ENCODE results near the gene FZD4. TPM values are rescaled to one million over a fixed set of nuclear protein-coding genes. Genes with fewer than 3 reads are reported as not detected.

Gene FZD4
- total RNA-seq, 1 experiment from 2014 or later, result 4.5 TPM

DNA sequence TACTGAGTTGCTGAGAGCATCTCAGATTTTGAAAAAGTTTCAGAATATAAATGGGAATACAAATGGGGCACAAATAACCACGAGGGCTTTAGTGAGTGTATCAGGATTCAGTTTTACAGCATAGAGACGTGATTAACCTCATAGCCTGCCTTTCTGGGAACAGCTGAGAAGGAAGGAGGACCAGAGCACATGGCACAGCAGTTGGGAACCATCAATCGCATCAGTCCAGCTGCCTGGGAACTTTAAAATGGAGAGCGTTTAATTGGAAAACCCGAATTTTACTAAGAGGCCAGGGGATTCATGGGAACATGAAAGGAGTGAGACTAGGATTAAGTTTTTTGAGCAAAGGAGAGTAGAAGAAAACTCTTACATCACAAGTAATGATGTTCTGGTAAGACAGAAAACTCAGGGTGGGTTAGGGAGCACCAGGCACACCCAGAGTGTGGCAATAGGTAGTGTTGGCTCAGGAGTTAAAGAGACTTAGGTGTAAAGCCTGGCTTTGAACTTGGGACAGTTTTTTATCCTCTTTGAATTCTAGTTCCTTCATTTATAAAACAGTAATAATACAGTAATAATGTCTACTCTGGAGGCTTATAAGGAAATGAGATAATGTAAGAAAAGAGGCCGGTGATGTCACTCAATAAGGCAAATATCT lies 40.2 kb downstream of the FZD4 start:
- Histone ChIP-seq H3K23me2 (ENCODE audit: insufficient read length, low read depth, low read length, poor library complexity, severe bottlenecking) (no peaks in the 10 kb centered on the region), H3K4me1 (ENCODE audit: insufficient read depth, low read length) (peaks cover 6% of the 10 kb centered on the region; the same call in 1 of the 2 replicates), H3K79me2 (ENCODE audit: insufficient read depth, low read length) (no peaks in the 10 kb centered on the region), H4K20me1 (ENCODE audit: control insufficient read depth, insufficient read depth, insufficient read length) (no peaks in the 10 kb centered on the region), H3K56ac (ENCODE audit: insufficient read length, low read depth, low read length) (no peak overlapping the region), H3K14ac (ENCODE audit: insufficient read depth, low read length) (no peak overlapping the region), H3K9me3 (ENCODE audit: control insufficient read depth, low read depth, low read length) (no peaks in the 10 kb centered on the region), H2AFZ (ENCODE audit: low read length) (no peak overlapping the region), H2BK12ac (ENCODE audit: insufficient read length, low read depth, low read length) (no peak overlapping the region), H3K23ac (ENCODE audit: insufficient read length, low read depth, low read length) (no peak overlapping the region), H2AK5ac (ENCODE audit: insufficient read length, low read length) (no peak overlapping the region), H4K91ac (ENCODE audit: insufficient read length, low read depth, low read length) (no peak overlapping the region), H3K27me3 (ENCODE audit: insufficient read depth, low read length) (no peaks in the 10 kb centered on the region), H3K4me2 (ENCODE audit: insufficient read depth, insufficient read length, low read length) (no peak overlapping the region), H2BK15ac (ENCODE audit: low read depth, low read length) (no peak overlapping the region), H4K5ac (ENCODE audit: insufficient read length, low read depth, low read length) (no peak overlapping the region), H3K18ac (ENCODE audit: insufficient read length, low read depth, low read length) (no peak overlapping the region), H2BK120ac (ENCODE audit: low read depth, low read length, poor library complexity, severe bottlenecking) (no peak overlapping the region), H3K27ac (ENCODE audit: insufficient read length, low read depth, low read length) (no peak overlapping the region), H3T11ph (ENCODE audit: low read length) (no peak overlapping the region), H3K4ac (ENCODE audit: low read depth, low read length) (no peak overlapping the region), H3K9ac (ENCODE audit: extremely low read depth, insufficient read length, low read length) (no peak overlapping the region), H3K79me1 (ENCODE audit: insufficient read depth, low read depth, low read length, poor library complexity, severe bottlenecking) (no peaks in the 10 kb centered on the region), H4K8ac (replicated peaks; ENCODE audit: insufficient read length, low read depth, low read length) (no peak overlapping the region), H2BK20ac (ENCODE audit: low read depth, low read length, poor library complexity, severe bottlenecking) (no peak overlapping the region), H2BK5ac (ENCODE audit: insufficient read length, low read length) (no peak overlapping the region)
- peaks cover 2 to 3% of the 10 kb centered on the region in 2 experiments; a peak in 2 of 5 replicates for H3K9me3 Mint-ChIP-seq
- TF ChIP-seq, protein P1, sequence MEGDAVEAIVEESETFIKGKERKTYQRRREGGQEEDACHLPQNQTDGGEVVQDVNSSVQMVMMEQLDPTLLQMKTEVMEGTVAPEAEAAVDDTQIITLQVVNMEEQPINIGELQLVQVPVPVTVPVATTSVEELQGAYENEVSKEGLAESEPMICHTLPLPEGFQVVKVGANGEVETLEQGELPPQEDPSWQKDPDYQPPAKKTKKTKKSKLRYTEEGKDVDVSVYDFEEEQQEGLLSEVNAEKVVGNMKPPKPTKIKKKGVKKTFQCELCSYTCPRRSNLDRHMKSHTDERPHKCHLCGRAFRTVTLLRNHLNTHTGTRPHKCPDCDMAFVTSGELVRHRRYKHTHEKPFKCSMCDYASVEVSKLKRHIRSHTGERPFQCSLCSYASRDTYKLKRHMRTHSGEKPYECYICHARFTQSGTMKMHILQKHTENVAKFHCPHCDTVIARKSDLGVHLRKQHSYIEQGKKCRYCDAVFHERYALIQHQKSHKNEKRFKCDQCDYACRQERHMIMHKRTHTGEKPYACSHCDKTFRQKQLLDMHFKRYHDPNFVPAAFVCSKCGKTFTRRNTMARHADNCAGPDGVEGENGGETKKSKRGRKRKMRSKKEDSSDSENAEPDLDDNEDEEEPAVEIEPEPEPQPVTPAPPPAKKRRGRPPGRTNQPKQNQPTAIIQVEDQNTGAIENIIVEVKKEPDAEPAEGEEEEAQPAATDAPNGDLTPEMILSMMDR (conservative IDR thresholded peaks at IDR 0.05), result no peak
- no peak for DNase-seq
- peaks cover 0 to 5% (median 0%) of the 10 kb centered on the region in 3 experiments; a peak in 2 of 7 replicates for H3K36me3 Mint-ChIP-seq (ENCODE audit: insufficient read depth in 1 of 3, low read depth in 3 of 3)
- no CpG with 5 or more reads among the region's 6 CpGs for WGBS (ENCODE audit: extremely low coverage, insufficient read length, low lambda C conversion rate)
- H3K4me3 Mint-ChIP-seq, result no peak overlapping the region
- H3K27ac Mint-ChIP-seq, result no peak overlapping the region
- H3K27me3 Mint-ChIP-seq (ENCODE audit: low read depth), result no peaks in the 10 kb centered on the region
- peaks cover 10 to 14% of the 10 kb centered on the region in 2 experiments for H3K4me1 Mint-ChIP-seq
